Thyroid gland (tissue), 4 donors: Measurements from ENCODE around the gene ATMIN.

Source experiments
- CTCF ChIP-seq, 6 experiments: fragments of 200-600 bp in 3 of 6; fragments of 450-650 bp in 3 of 6; sonication (generic) in 3 of 6; IDR thresholded peaks; one replicate each; pipeline ENCODE4 v1.5.1; 2016 to 2019; ENCODE audit warnings: antibody characterized with exemption in 6 of 6, mild to moderate bottlenecking in 2 of 6, inconsistent platforms in 1 of 6, moderate library complexity in 1 of 6
- POLR2A ChIP-seq, 2 donors: fragments of 450-650 bp; IDR thresholded peaks; one replicate each; pipeline ENCODE4 v1.6.1; 2017; ENCODE audit warnings: antibody characterized with exemption in 2 of 2, mild to moderate bottlenecking in 2 of 2, moderate library complexity in 1 of 2

- no peak for TF ChIP-seq CTCF (IDR thresholded peaks at IDR 0.05)
- no peak for TF ChIP-seq POLR2A (IDR thresholded peaks at IDR 0.05)
Measured at GRCh38 chr16:80994451-80994850, 41.2 kb upstream of the ATMIN start.
